HEK293 (cell line): ENCODE measurements around the gene PPP5C.

Source experiments
- ATF2 ChIP-seq: fragments of 450-650 bp; formaldehyde crosslinking; IDR thresholded peaks from 2 replicates; pipeline ENCODE4 v1.5.1; 2016; ENCODE audit warnings: missing biosample characterization, missing genetic modification characterization, low read depth
- EGR2 ChIP-seq: fragments of 450-650 bp; formaldehyde crosslinking; IDR thresholded peaks from 2 replicates; pipeline ENCODE4 v1.5.1; 2016; ENCODE audit warnings: low read depth, missing biosample characterization, missing genetic modification characterization
- FEZF1 ChIP-seq: fragments of 450-650 bp; formaldehyde crosslinking; IDR thresholded peaks from 2 replicates; pipeline ENCODE4 v1.5.1; 2016; ENCODE audit warnings: missing biosample characterization, missing genetic modification characterization
- KLF7 ChIP-seq: fragments of 450-650 bp; formaldehyde crosslinking; IDR thresholded peaks from 2 replicates; pipeline ENCODE4 v1.5.1; 2016; ENCODE audit warnings: missing biosample characterization, missing genetic modification characterization, borderline replicate concordance
- PRDM2 ChIP-seq: fragments of 450-650 bp; formaldehyde crosslinking; IDR thresholded peaks from 2 replicates; pipeline ENCODE4 v1.5.1; 2016; ENCODE audit warnings: missing biosample characterization, missing genetic modification characterization, borderline replicate concordance
- TSHZ1 ChIP-seq: fragments of 450-650 bp; formaldehyde crosslinking; IDR thresholded peaks from 2 replicates; pipeline ENCODE4 v1.5.1; 2016; ENCODE audit warnings: missing biosample characterization, missing genetic modification characterization, borderline replicate concordance
- YY1 ChIP-seq: fragments of 450-650 bp; formaldehyde crosslinking; IDR thresholded peaks from 2 replicates; pipeline ENCODE4 v1.5.1; 2018; ENCODE audit warnings: missing biosample characterization, missing genetic modification characterization
- ZBTB21 ChIP-seq: fragments of 450-650 bp; formaldehyde crosslinking; IDR thresholded peaks from 2 replicates; pipeline ENCODE4 v1.5.1; 2017; ENCODE audit warnings: missing biosample characterization, missing genetic modification characterization
- ZFP69B ChIP-seq: fragments of 450-650 bp; formaldehyde crosslinking; IDR thresholded peaks from 2 replicates; pipeline ENCODE4 v1.5.1; 2016; ENCODE audit warnings: missing biosample characterization, missing genetic modification characterization
- ZNF138 ChIP-seq: fragments of 450-650 bp; formaldehyde crosslinking; IDR thresholded peaks from 2 replicates; pipeline ENCODE4 v1.5.1; 2016; ENCODE audit warnings: missing biosample characterization, missing genetic modification characterization, borderline replicate concordance
- ZNF214 ChIP-seq: fragments of 450-650 bp; formaldehyde crosslinking; IDR thresholded peaks from 2 replicates; pipeline ENCODE4 v1.5.1; 2017; ENCODE audit warnings: missing biosample characterization, mild to moderate bottlenecking, missing genetic modification characterization, borderline replicate concordance
- ZNF274 ChIP-seq, 2 experiments: fragments of 200-500 bp in 1 of 2; fragments of 450-650 bp in 1 of 2; sonication (Bioruptor generic) in 1 of 2; formaldehyde crosslinking in 1 of 2; IDR thresholded peaks; 2 replicates each; pipeline versions ENCODE4 v1.5.1 to v1.6.1; 2014 to 2016; ENCODE audit warnings: borderline replicate concordance in 1 of 2, inconsistent platforms in 1 of 2, low read length in 1 of 2, missing biosample characterization in 1 of 2, missing genetic modification characterization in 1 of 2
- ZNF280D ChIP-seq: fragments of 450-650 bp; formaldehyde crosslinking; IDR thresholded peaks from 2 replicates; pipeline ENCODE4 v1.5.1; 2016; ENCODE audit warnings: missing biosample characterization, missing genetic modification characterization
- ZNF391 ChIP-seq: fragments of 450-650 bp; formaldehyde crosslinking; IDR thresholded peaks from 2 replicates; pipeline ENCODE4 v1.5.1; 2016; ENCODE audit warnings: low read depth, missing biosample characterization, missing genetic modification characterization, borderline replicate concordance
- ZNF416 ChIP-seq: fragments of 450-650 bp; formaldehyde crosslinking; IDR thresholded peaks from 2 replicates; pipeline ENCODE4 v1.5.1; 2016; ENCODE audit warnings: missing biosample characterization, missing genetic modification characterization
- ZNF510 ChIP-seq: fragments of 450-650 bp; formaldehyde crosslinking; IDR thresholded peaks from 2 replicates; pipeline ENCODE4 v1.5.1; 2018; ENCODE audit warnings: mild to moderate bottlenecking, missing genetic modification characterization, missing biosample characterization; ENCODE audit not compliant: insufficient replicate concordance
- ZNF544 ChIP-seq: fragments of 450-650 bp; formaldehyde crosslinking; IDR thresholded peaks from 2 replicates; pipeline ENCODE4 v1.5.0; 2017; ENCODE audit warnings: missing biosample characterization, missing genetic modification characterization
- ZNF560 ChIP-seq: fragments of 450-650 bp; formaldehyde crosslinking; IDR thresholded peaks from 2 replicates; pipeline ENCODE4 v1.5.1; 2017; ENCODE audit warnings: missing biosample characterization, missing genetic modification characterization, borderline replicate concordance
- ZNF660 ChIP-seq: fragments of 450-650 bp; IDR thresholded peaks from 2 replicates; pipeline ENCODE4 v1.5.1; 2018; ENCODE audit warnings: missing biosample characterization, mild to moderate bottlenecking, missing genetic modification characterization
- ZNF664 ChIP-seq: fragments of 450-650 bp; formaldehyde crosslinking; IDR thresholded peaks from 2 replicates; pipeline ENCODE4 v1.5.1; 2016; ENCODE audit warnings: missing biosample characterization, missing genetic modification characterization
- ZNF791 ChIP-seq: fragments of 450-650 bp; formaldehyde crosslinking; IDR thresholded peaks from 2 replicates; pipeline ENCODE4 v1.5.1; 2016; ENCODE audit warnings: missing biosample characterization, missing genetic modification characterization
- ZSCAN23 ChIP-seq: fragments of 450-650 bp; formaldehyde crosslinking; IDR thresholded peaks from 2 replicates; pipeline ENCODE4 v1.5.1; 2016; ENCODE audit warnings: missing biosample characterization, missing genetic modification characterization
- ZSCAN5A ChIP-seq: fragments of 450-650 bp; formaldehyde crosslinking; IDR thresholded peaks from 2 replicates; pipeline ENCODE4 v1.5.1; 2016; ENCODE audit warnings: missing biosample characterization, missing genetic modification characterization

PPP5C gene

GRCh38 chr19:46413262-46414031 lies 66.6 kb downstream of the PPP5C start, which contains the start of gene CCDC8 (continued):
- TF ChIP-seq TSHZ1 (peak; percentile 50; the same call in 1 of the 2 replicates), ZNF560 (tag by site-specific recombination) (no peak), ZSCAN23 (tag by site-specific recombination) (no peak), YY1 (peak; percentile 63; the same call in 1 of the 2 replicates), ZNF510 (tag by site-specific recombination) (no peak), FEZF1 (no peak), ATF2 (tag by site-specific recombination) (no peak), ZBTB21 (no peak), KLF7 (tag by site-specific recombination) (peak; percentile 94; the same call in 1 of the 2 replicates), ZNF416 (tag by site-specific recombination) (no peak), ZNF138 (tag by site-specific recombination) (no peak), ZFP69B (tag by site-specific recombination) (peak; percentile 95), ZNF280D (tag by site-specific recombination) (no peak), ZNF544 (tag by site-specific recombination) (no peak), ZNF664 (tag by site-specific recombination) (no peak), ZSCAN5A (tag by site-specific recombination) (no peak), PRDM2 (tag by site-specific recombination) (no peak), ZNF391 (tag by site-specific recombination) (no peak), ZNF214 (tag by site-specific recombination) (no peak), EGR2 (tag by site-specific recombination) (peak; percentile 69), ZNF274 (IDR thresholded peaks at IDR 0.05; ENCODE audit: low read length) (no peak), ZNF274 (tag by site-specific recombination; IDR thresholded peaks at IDR 0.05; ENCODE audit: borderline replicate concordance) (no peak), ZNF660 (tag by site-specific recombination) (peak; percentile 82), ZNF791 (tag by site-specific recombination) (no peak)
